ENCODE results near the gene CNTN5. TPM values are rescaled to one million over a fixed set of nuclear protein-coding genes. Genes with fewer than 3 reads are reported as not detected.

CNTN5 gene
- total and polyA plus RNA-seq, 10 of the 15 experiments (the other 5 are each of a cell fraction or from before 2014, with no cell fraction given): 0.01 TPM; not detected in 9

- intact Hi-C loops (cut with micrococcal nuclease; ENCODE audit: unreplicated experiment): no loop called here
- FAIRE-seq: no peak
- Histone ChIP-seq H4K20me1 (ENCODE audit: control insufficient read depth, insufficient read depth) (no peaks in the 10 kb centered on the region), H3K4me2 (ENCODE audit: control insufficient read depth, insufficient read depth) (no peak overlapping the region), H3K9ac (ENCODE audit: control insufficient read depth, insufficient read depth, low read length) (no peak overlapping the region), H3K27ac (ENCODE audit: control insufficient read depth, insufficient read depth) (no peak overlapping the region), H2AFZ (ENCODE audit: control insufficient read depth, low read depth, low read length) (no peak overlapping the region), H3K36me3 (ENCODE audit: control insufficient read depth in 2 of 2, insufficient read depth in 2 of 2, low read length in 1 of 2) (no peaks in the 10 kb centered on the region), H3K4me3 (no peak overlapping the region), H3K79me2 (ENCODE audit: control insufficient read depth, insufficient read depth, low read length) (no peaks in the 10 kb centered on the region), H3K4me1 (ENCODE audit: control insufficient read depth, insufficient read depth, low read length) (no peaks in the 10 kb centered on the region), H3K9me3 (replicated peaks; ENCODE audit: control insufficient read depth, insufficient read depth, low read length) (no peaks in the 10 kb centered on the region), H3K27me3 (replicated peaks in 1 of 2; ENCODE audit: control insufficient read depth in 2 of 2, insufficient read depth in 2 of 2, low read length in 1 of 2) (no peaks in the 10 kb centered on the region)
- RAD21 ChIA-PET (ENCODE audit: unreplicated experiment): no interaction called here
- SMC1A ChIA-PET (ENCODE audit: uncharacterized antibody, unreplicated experiment): no interaction called here
- no peak for DNase-seq (ENCODE audit: low read depth, low spot score)
- TF ChIP-seq MEF2A (IDR thresholded peaks at IDR 0.05; ENCODE audit: insufficient read depth, low read depth, low read length) (no peak), ZBTB4 (CRISPR knock-in tag; IDR thresholded peaks at IDR 0.05) (no peak), TARDBP (IDR thresholded peaks at IDR 0.05; ENCODE audit: borderline replicate concordance) (no peak), NKRF (conservative IDR thresholded peaks at IDR 0.05) (no peak), MAX (IDR thresholded peaks at IDR 0.05; ENCODE audit: low read depth, low read length) (no peak), USF1 (IDR thresholded peaks at IDR 0.05; ENCODE audit: borderline replicate concordance, extremely low read length, insufficient read depth, low read depth, low read length) (no peak), SUZ12 (IDR thresholded peaks at IDR 0.05; ENCODE audit: unreplicated experiment) (no peak), SUPT20H (IDR thresholded peaks at IDR 0.05; ENCODE audit: borderline replicate concordance, control insufficient read depth, low read depth, low read length) (no peak), IRF3 (IDR thresholded peaks at IDR 0.05) (no peak), TCF7 (IDR thresholded peaks at IDR 0.05; ENCODE audit: borderline replicate concordance) (no peak), RBBP5 (conservative IDR thresholded peaks at IDR 0.05) (no peak), CBFB (IDR thresholded peaks at IDR 0.05; ENCODE audit: low read depth) (no peak)
- POLR2A ChIA-PET: no interaction called here
- no TSS peak for BruUV-seq (replicated peaks)
- CTCF ChIA-PET: no interaction called here
- in situ Hi-C loops (cut with MboI): no loop called here
- no peak for ATAC-seq
- WGBS (ENCODE audit: insufficient coverage, insufficient replicate concordance, low lambda C conversion rate, missing lambda C conversion rate): 2% methylated on average over 2 of the region's 2 CpGs
Measured at GRCh38 chr11:100403816-100404215, 1383.1 kb downstream of the CNTN5 start.
